HG03139 (cell line): ENCODE data around the gene CNN2.

Source experiments
- ATAC-seq: cut with Tn5 transposase; IDR thresholded peaks from one replicate; pipeline ENCODE4 v1.9.1; 2021; ENCODE audit not compliant: unreplicated experiment

CNN2 gene

GRCh38 chr19:1047696-1048147 is 21.3 kb downstream of the CNN2 start:
- ATAC-seq = no peak

GRCh38 chr19:1049106-1049505 is 22.7 kb downstream of the CNN2 start:
- ATAC-seq = no peak

- no peak for ATAC-seq
Measured at GRCh38 chr19:1049800-1050199, 23.4 kb downstream of the CNN2 start.

- ATAC-seq = no peak
Measured at GRCh38 chr19:1050989-1051788, 24.8 kb downstream of the CNN2 start.

GRCh38 chr19:1051791-1052190 is 25.4 kb downstream of the CNN2 start:
- no peak for ATAC-seq

- no peak for ATAC-seq
Measured at GRCh38 chr19:1052349-1052975, 26.1 kb downstream of the CNN2 start.

GRCh38 chr19:1053176-1054101 is 27.0 kb downstream of the CNN2 start:
- no peak for ATAC-seq

- no peak for ATAC-seq
Measured at GRCh38 chr19:1054102-1055027, 28.0 kb downstream of the CNN2 start.

GRCh38 chr19:1055028-1055425 is 28.6 kb downstream of the CNN2 start:
- no peak for ATAC-seq

GRCh38 chr19:1055886-1056620 is 29.6 kb downstream of the CNN2 start:
- ATAC-seq = no peak

GRCh38 chr19:1057176-1057855 is 30.9 kb downstream of the CNN2 start:
- no peak for ATAC-seq

GRCh38 chr19:1058112-1058511 is 31.7 kb downstream of the CNN2 start:
- ATAC-seq = no peak

- no peak for ATAC-seq
Measured at GRCh38 chr19:1060689-1061088, 34.3 kb downstream of the CNN2 start.

- ATAC-seq = no peak
Measured at GRCh38 chr19:1061987-1062386, 35.6 kb downstream of the CNN2 start.

GRCh38 chr19:1062387-1063029 is 36.1 kb downstream of the CNN2 start:
- no peak for ATAC-seq

- ATAC-seq = no peak
Measured at GRCh38 chr19:1063030-1063908, 36.9 kb downstream of the CNN2 start.

GRCh38 chr19:1063909-1064660 is 37.7 kb downstream of the CNN2 start:
- ATAC-seq = no peak
